GM18867 (cell line): ENCODE data around the gene PDCD6IP.
"Not testable (repeated sequence)": the region's sequence is repeated elsewhere in the genome, so short reads cannot be mapped to it uniquely, and the experiment has no call there.

Experiments
- ATAC-seq: cut with Tn5 transposase; IDR thresholded peaks from one replicate; pipeline ENCODE4 v1.9.1; 2021; ENCODE audit warnings: mild to moderate bottlenecking, moderate library complexity; ENCODE audit not compliant: unreplicated experiment

The PDCD6IP gene

GRCh38 chr3:33798418-33799201 is at the start of gene PDCD6IP:
PDCD6IP (plus strand) TSS chr3:33798630; CDS start chr3:33798729, 99 bp downstream.
- ATAC-seq: peak; percentile 93

- ATAC-seq: no peak
These were observed 48.8 kb upstream of the PDCD6IP start for GRCh38 chr3:33749546-33750210.

- no peak for ATAC-seq
These were observed 48.2 kb upstream of the PDCD6IP start for GRCh38 chr3:33750211-33750548.

GRCh38 chr3:33751336-33751735 is 47.1 kb upstream of the PDCD6IP start:
- ATAC-seq: no peak

GRCh38 chr3:33754391-33754790 is 44.0 kb upstream of the PDCD6IP start:
- not testable (repeated sequence) for ATAC-seq

- no peak for ATAC-seq
These were observed 40.1 kb upstream of the PDCD6IP start for GRCh38 chr3:33758281-33758680.

GRCh38 chr3:33758864-33759263 is 39.6 kb upstream of the PDCD6IP start:
- no peak for ATAC-seq

GRCh38 chr3:33768578-33769330 is 29.7 kb upstream of the PDCD6IP start:
- ATAC-seq: no peak

- ATAC-seq: no peak
These were observed 24.8 kb upstream of the PDCD6IP start for GRCh38 chr3:33773637-33774036.

- ATAC-seq: no peak
These were observed 23.1 kb upstream of the PDCD6IP start for GRCh38 chr3:33775363-33775762.

GRCh38 chr3:33777996-33778395 is 20.4 kb upstream of the PDCD6IP start:
- no peak for ATAC-seq

GRCh38 chr3:33779751-33780150 is 18.7 kb upstream of the PDCD6IP start:
- no peak for ATAC-seq

- peak; percentile 54 for ATAC-seq
These were observed 17.0 kb upstream of the PDCD6IP start for GRCh38 chr3:33781413-33781812.

- no peak for ATAC-seq
These were observed 11.7 kb upstream of the PDCD6IP start for GRCh38 chr3:33786565-33787327.

GRCh38 chr3:33787328-33788009 is 11.0 kb upstream of the PDCD6IP start:
- ATAC-seq: peak; percentile 84

GRCh38 chr3:33789183-33789954 is 9.1 kb upstream of the PDCD6IP start:
- no peak for ATAC-seq

GRCh38 chr3:33790091-33790490 is 8.3 kb upstream of the PDCD6IP start:
- no peak for ATAC-seq

- ATAC-seq: no peak
These were observed 6.8 kb upstream of the PDCD6IP start for GRCh38 chr3:33791477-33792166.
